Erythroblast (primary cell): ENCODE results near the gene ADAM22.

Experiments
- GATA1 ChIP-seq: IDR thresholded peaks from 2 replicates; pipeline ENCODE4 v1.6.1; 2011; ENCODE audit warnings: low read depth, mild to moderate bottlenecking, control low read depth, low read length, moderate library complexity
- POLR2A ChIP-seq: IDR thresholded peaks from 2 replicates; pipeline ENCODE4 v1.6.1; 2011; ENCODE audit warnings: mild to moderate bottlenecking, low read length

GRCh38 chr7:87968021-87968420 lies 34.0 kb downstream of the ADAM22 start:
- TF ChIP-seq POLR2A = no peak
- TF ChIP-seq GATA1 = no peak
